ENCODE measurements around the gene NRSN2. TPM values are rescaled to one million over a fixed set of nuclear protein-coding genes. Genes with fewer than 3 reads are reported as not detected.

Gene NRSN2
- total and polyA plus RNA-seq, 8 donors, result 31.9 to 41.5 (median 37.1) TPM

DNA sequence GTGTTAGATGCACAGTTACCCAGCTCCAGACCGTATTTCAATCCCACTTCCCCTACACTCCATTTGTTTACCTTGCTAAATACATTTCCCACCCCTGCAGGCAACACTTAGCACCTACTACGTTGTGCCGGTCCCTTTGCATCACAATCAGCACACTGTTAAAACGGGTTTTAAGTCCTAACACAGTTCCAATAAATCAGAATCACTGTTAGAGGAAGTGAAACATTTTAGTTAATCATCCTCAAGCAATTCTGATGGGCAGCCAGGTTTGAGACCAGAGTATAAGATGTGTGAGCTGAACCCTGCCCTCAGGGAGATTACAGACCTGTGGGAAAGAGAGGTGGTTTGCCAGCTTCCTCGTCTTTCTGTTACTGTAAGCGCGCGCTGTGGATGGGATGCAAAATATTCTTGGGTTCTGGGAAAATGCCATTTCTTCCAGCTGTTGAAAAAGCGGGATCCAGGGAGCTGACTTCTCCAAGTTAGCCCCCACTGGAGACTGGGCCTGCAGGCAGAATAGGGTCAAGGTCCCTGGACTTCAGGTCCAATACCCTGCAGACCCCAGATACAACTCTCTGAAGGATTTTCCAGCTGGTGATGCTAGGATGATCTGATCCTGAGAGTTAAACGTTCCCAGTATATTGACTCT is 46.4 kb upstream of the NRSN2 start:
- H3K27me3 ChIP-seq, result no peaks in the 10 kb centered on the region
- DNase-seq, result peak in 2 of 4 donors; percentile 50 to 54

DNA sequence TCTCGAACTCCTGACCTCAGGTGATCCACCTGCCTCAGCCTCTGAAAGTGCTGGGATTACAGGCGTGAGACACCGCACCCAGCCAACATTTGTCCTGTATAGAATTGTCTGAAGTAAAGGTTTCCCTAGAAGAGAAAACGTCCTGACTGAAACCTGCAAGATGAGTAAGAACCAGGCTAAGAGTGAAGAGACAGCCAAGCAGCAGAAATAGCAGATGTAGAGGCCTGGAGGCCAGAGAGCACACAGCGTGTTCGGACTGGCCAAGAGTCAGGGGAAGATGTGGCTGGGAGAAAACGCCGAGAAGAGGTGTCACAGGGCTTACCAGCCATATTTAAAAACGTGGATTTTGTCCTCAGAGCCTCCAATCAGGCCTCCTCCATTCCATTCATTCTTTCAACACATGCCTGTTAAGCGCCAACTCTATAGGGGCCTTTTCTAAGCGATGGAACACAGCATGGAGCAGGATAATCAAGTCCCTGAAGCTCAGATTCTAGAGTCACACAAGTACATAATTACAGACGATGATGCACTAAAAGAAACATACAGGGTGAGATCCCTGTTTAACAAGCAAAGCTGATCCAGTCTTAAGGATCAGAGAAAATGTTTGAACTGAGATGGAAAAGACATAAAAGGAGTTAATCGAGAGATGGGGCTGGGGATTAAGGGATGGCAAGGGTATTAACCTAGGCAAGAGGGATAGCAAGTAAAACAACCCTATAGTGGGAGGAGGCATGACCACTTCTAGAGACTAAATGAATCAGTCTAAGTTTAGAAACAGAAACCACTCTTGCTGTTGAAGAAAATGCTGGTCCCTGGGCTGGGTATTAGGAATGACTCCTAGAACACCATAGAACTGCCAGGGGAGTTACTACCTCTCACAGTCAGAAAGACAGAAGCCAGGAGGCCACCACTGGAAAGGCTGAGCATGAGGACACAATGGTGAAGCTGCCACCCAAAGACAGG is 44.7 kb upstream of the NRSN2 start:
- intact Hi-C loops (cut with DNase I), result no loop called here
- peak overlapping the region in 1 of 2 donors; percentile 45 for H3K27ac ChIP-seq

More for the DNA sequence above, 46.4 kb upstream of the NRSN2 start:
- TF ChIP-seq, protein P1, sequence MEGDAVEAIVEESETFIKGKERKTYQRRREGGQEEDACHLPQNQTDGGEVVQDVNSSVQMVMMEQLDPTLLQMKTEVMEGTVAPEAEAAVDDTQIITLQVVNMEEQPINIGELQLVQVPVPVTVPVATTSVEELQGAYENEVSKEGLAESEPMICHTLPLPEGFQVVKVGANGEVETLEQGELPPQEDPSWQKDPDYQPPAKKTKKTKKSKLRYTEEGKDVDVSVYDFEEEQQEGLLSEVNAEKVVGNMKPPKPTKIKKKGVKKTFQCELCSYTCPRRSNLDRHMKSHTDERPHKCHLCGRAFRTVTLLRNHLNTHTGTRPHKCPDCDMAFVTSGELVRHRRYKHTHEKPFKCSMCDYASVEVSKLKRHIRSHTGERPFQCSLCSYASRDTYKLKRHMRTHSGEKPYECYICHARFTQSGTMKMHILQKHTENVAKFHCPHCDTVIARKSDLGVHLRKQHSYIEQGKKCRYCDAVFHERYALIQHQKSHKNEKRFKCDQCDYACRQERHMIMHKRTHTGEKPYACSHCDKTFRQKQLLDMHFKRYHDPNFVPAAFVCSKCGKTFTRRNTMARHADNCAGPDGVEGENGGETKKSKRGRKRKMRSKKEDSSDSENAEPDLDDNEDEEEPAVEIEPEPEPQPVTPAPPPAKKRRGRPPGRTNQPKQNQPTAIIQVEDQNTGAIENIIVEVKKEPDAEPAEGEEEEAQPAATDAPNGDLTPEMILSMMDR (IDR thresholded peaks at IDR 0.05), result no peak
- Histone ChIP-seq H3K4me3 (peak overlapping the region; percentile 88 to 91), H3K4me1 (peaks cover 28 to 51% of the 10 kb centered on the region in 2 donors), H3K36me3 (no peaks in the 10 kb centered on the region), H3K27ac (peak overlapping the region; percentile 39 to 45), H3K9me3 (no peaks in the 10 kb centered on the region)
- intact Hi-C loops (cut with DNase I), result no loop called here
- no peak for ATAC-seq

DNA sequence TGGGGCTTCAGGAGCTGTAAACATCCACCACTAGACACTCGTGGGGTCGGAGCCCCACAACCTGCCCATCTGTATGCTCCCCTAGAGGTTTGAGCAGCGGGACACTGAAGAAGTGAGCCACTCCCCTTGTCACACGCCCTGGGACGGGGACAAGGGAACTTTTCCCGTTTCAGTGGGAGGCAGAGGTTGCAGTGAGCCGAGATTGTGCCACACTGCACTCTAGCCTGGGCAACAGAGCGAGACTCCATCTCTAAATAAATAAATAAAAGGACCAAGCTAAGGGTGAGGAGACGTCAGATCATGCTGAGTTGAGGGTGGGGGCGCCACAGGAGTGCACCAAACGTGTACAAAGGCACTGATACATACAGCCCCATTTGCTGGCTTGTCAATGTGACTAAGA is 41.2 kb upstream of the NRSN2 start:
- no peak overlapping the region for H3K27ac ChIP-seq
- no peak overlapping the region for H3K4me3 ChIP-seq
- H3K27me3 ChIP-seq, result no peaks in the 10 kb centered on the region
- TF ChIP-seq, protein P1 (IDR thresholded peaks at IDR 0.05), result no peak
- intact Hi-C loops (cut with DNase I), result no loop called here
- no peaks in the 10 kb centered on the region for H3K9me3 ChIP-seq
- peaks cover 9 to 34% of the 10 kb centered on the region in 2 donors for H3K4me1 ChIP-seq
- no peak for DNase-seq
- no peak for ATAC-seq
- H3K36me3 ChIP-seq, result no peaks in the 10 kb centered on the region

More for the DNA sequence above, 44.7 kb upstream of the NRSN2 start:
- Histone ChIP-seq H3K36me3 (no peaks in the 10 kb centered on the region), H3K4me1 (peaks cover 26 to 36% of the 10 kb centered on the region in 2 donors), H3K27me3 (no peaks in the 10 kb centered on the region), H3K9me3 (no peaks in the 10 kb centered on the region), H3K4me3 (no peak overlapping the region)
- ATAC-seq (no peak), DNase-seq (no peak)
- TF ChIP-seq, protein P1 (IDR thresholded peaks at IDR 0.05), result no peak

DNA sequence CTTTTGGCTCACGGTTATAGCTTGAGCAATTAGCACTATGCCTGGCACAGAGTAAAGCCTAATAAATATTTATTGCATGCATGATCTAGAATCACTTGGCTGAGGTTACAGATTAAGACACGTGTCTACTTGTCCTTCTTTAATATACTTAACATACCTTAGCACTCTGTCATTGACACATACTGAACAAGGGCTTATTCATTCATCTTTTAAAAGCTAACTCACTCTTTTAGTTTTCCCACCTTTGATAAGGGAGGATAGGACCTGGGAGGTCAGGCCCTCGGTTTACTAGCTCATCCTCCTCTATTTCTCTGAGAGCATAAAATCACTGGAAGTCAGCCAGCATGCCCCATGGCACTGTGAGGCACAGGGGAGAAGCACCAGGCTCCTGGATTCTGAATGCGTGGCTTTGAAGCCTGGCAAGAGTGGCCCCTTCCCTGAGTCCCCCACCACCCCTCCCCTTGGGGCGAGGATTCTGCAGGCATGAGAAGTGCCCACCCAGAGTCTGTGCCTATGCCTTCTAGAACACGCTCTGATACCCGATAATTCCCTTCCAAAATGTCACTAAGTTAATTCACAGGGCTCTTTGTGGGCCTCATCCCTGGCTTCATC is 38.4 kb upstream of the NRSN2 start:
- intact Hi-C loops (cut with DNase I), result no loop called here
- ATAC-seq (no peak), DNase-seq (no peak)
- peak overlapping the region; percentile 8 to 94 for H3K27ac ChIP-seq
- no peaks in the 10 kb centered on the region for H3K27me3 ChIP-seq
- peaks cover 0 to 22% of the 10 kb centered on the region in 2 donors for H3K4me1 ChIP-seq
- H3K9me3 ChIP-seq, result no peaks in the 10 kb centered on the region
- TF ChIP-seq, protein P1 (IDR thresholded peaks at IDR 0.05), result no peak
- H3K4me3 ChIP-seq, result no peak overlapping the region
- no peaks in the 10 kb centered on the region for H3K36me3 ChIP-seq

Data from left lung (tissue), 10 donors.